Measurements from ENCODE around the gene SLC24A3. TPM values are rescaled to one million over a fixed set of nuclear protein-coding genes. Genes with fewer than 3 reads are reported as not detected.

SLC24A3 gene
- total RNA-seq, 4 donors from 2014 or later: 2.3 to 6.9 (median 5.4) TPM

- no peak overlapping the region for H3K4me3 ChIP-seq (ENCODE audit: low read depth, poor library complexity, severe bottlenecking)
- peak in 1 of 2 donors; percentile 29 for DNase-seq (ENCODE audit: low spot score in 2 of 2)
- WGBS, 2 donors: 86 to 92% methylated on average over 5 of the region's 5 CpGs
- intact Hi-C loops (cut with DNase I; ENCODE audit: low total_unique reads): no loop called here
- TF ChIP-seq CTCF (IDR thresholded peaks at IDR 0.05): no peak
- no peak for TF ChIP-seq POLR2A (IDR thresholded peaks at IDR 0.05)
Observed at GRCh38 chr20:19327401-19327800, 115.0 kb downstream of the SLC24A3 start.

GRCh38 chr20:19328676-19329075 is 116.2 kb downstream of the SLC24A3 start:
- no peak overlapping the region for H3K4me3 ChIP-seq (ENCODE audit: low read depth, poor library complexity, severe bottlenecking)
- no peak for TF ChIP-seq POLR2A (IDR thresholded peaks at IDR 0.05)
- no peak for TF ChIP-seq CTCF (IDR thresholded peaks at IDR 0.05)
- peak in 1 of 2 donors; percentile 70 for DNase-seq (ENCODE audit: low spot score in 2 of 2)
- intact Hi-C loops (cut with DNase I; ENCODE audit: low total_unique reads): no loop called here
- 85 to 87% methylated on average over 7 of the region's 7 CpGs for WGBS, 2 donors

- no peak overlapping the region for H3K4me3 ChIP-seq (ENCODE audit: low read depth, poor library complexity, severe bottlenecking)
- TF ChIP-seq CTCF (IDR thresholded peaks at IDR 0.05) (no peak), POLR2A (IDR thresholded peaks at IDR 0.05) (no peak)
- 90 to 95% methylated on average over 6 of the region's 6 CpGs for WGBS, 2 donors
- peak in 1 of 2 donors; percentile 39 for DNase-seq (ENCODE audit: low spot score in 2 of 2)
- intact Hi-C loops (cut with DNase I; ENCODE audit: low total_unique reads): no loop called here
Observed at GRCh38 chr20:19330038-19330437, 117.6 kb downstream of the SLC24A3 start.

GRCh38 chr20:19330731-19331130 is 118.3 kb downstream of the SLC24A3 start:
- DNase-seq (ENCODE audit: low spot score in 2 of 2): no peak
- H3K4me3 ChIP-seq (ENCODE audit: low read depth, poor library complexity, severe bottlenecking): no peak overlapping the region
- TF ChIP-seq POLR2A (IDR thresholded peaks at IDR 0.05) (no peak), CTCF (IDR thresholded peaks at IDR 0.05) (no peak)
- 90 to 92% methylated on average over 1 of the region's 1 CpG for WGBS, 2 donors
- intact Hi-C loops (cut with DNase I; ENCODE audit: low total_unique reads): no loop called here

DNA sequence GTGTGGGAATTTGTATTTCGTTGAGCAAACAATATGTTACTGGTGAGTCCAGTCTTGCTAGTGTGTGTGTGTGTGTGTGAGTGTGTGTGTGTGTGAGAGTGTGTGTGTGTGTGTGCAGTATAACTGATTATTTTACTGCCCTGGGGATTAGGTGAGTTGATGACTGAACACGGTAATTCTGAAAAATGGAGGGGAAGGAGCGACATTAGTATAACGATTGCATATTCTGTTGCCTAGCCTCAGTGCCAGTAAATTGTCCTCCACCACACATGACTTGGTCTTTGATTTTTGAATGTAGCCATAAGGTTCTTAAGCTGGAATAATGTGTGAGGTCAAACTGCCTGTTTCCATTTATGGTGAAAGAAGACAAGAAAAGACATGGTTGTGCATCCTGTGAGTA is 121.1 kb downstream of the SLC24A3 start:
- WGBS, 2 donors: 76 to 81% methylated on average over 4 of the region's 4 CpGs
- no peak for TF ChIP-seq CTCF (IDR thresholded peaks at IDR 0.05)
- no peak for TF ChIP-seq POLR2A (IDR thresholded peaks at IDR 0.05)
- no peak overlapping the region for H3K4me3 ChIP-seq (ENCODE audit: low read depth, poor library complexity, severe bottlenecking)
- DNase-seq (ENCODE audit: low spot score in 2 of 2): no peak
- intact Hi-C loops (cut with DNase I; ENCODE audit: low total_unique reads): no loop called here

- H3K4me3 ChIP-seq (ENCODE audit: low read depth, poor library complexity, severe bottlenecking): no peak overlapping the region
- no peak for DNase-seq (ENCODE audit: low spot score in 2 of 2)
- TF ChIP-seq POLR2A (IDR thresholded peaks at IDR 0.05) (no peak), CTCF (IDR thresholded peaks at IDR 0.05) (no peak)
- intact Hi-C loops (cut with DNase I; ENCODE audit: low total_unique reads): no loop called here
- 74 to 88% methylated on average over 1 of the region's 1 CpG for WGBS, 2 donors
Observed at GRCh38 chr20:19335341-19335740, 122.9 kb downstream of the SLC24A3 start.
